HUES6 (cell line): ENCODE measurements around the gene MTCL1.

Experiments used
- H3K27ac ChIP-seq: 2 replicates; pipeline ENCODE4 v1.7.0; 2013; ENCODE audit warnings: low read depth, mild to moderate bottlenecking, low read length, inconsistent platforms
- H3K27me3 ChIP-seq: 2 replicates; pipeline ENCODE4 v1.6.1; 2013; ENCODE audit warnings: low read length; ENCODE audit not compliant: control insufficient read depth, insufficient read depth
- H3K36me3 ChIP-seq: 2 replicates; pipeline ENCODE4 v1.6.1; 2013; ENCODE audit warnings: low read length; ENCODE audit not compliant: control insufficient read depth, insufficient read depth
- H3K4me1 ChIP-seq: 2 replicates; pipeline ENCODE4 v1.6.1; 2013; ENCODE audit warnings: low read length; ENCODE audit not compliant: control insufficient read depth, insufficient read depth
- H3K4me3 ChIP-seq: 2 replicates; pipeline ENCODE4 v1.5.1; 2013; ENCODE audit warnings: low read depth, low read length
- H3K9ac ChIP-seq: one replicate; pipeline ENCODE4 v1.6.1; 2013; ENCODE audit warnings: mild to moderate bottlenecking, low read length
- H3K9me3 ChIP-seq: 2 replicates; pipeline ENCODE4 v1.6.1; 2013; ENCODE audit warnings: low read depth, low read length; ENCODE audit not compliant: control insufficient read depth, insufficient read depth

MTCL1 gene

GRCh38 chr18:8826514-8826913 lies 121.2 kb downstream of the MTCL1 start:
- Histone ChIP-seq H3K27ac (no peak overlapping the region), H3K4me3 (no peak overlapping the region), H3K4me1 (peaks cover 14% of the 10 kb centered on the region), H3K27me3 (no peaks in the 10 kb centered on the region), H3K9me3 (peaks cover 3% of the 10 kb centered on the region; the same call in 1 of the 2 replicates), H3K36me3 (peaks cover 66% of the 10 kb centered on the region), H3K9ac (no peak overlapping the region)

GRCh38 chr18:8826971-8827370 lies 121.6 kb downstream of the MTCL1 start:
- Histone ChIP-seq H3K27ac (no peak overlapping the region), H3K9me3 (peaks cover 3% of the 10 kb centered on the region; the same call in 1 of the 2 replicates), H3K4me3 (no peak overlapping the region), H3K36me3 (peaks cover 64% of the 10 kb centered on the region), H3K4me1 (peaks cover 14% of the 10 kb centered on the region), H3K27me3 (no peaks in the 10 kb centered on the region), H3K9ac (no peak overlapping the region)

- Histone ChIP-seq H3K27me3 (no peaks in the 10 kb centered on the region), H3K9ac (no peak overlapping the region), H3K27ac (no peak overlapping the region), H3K9me3 (peaks cover 3% of the 10 kb centered on the region; the same call in 1 of the 2 replicates), H3K4me1 (peaks cover 14% of the 10 kb centered on the region), H3K4me3 (no peak overlapping the region), H3K36me3 (peaks cover 57% of the 10 kb centered on the region)
Observed at GRCh38 chr18:8828300-8828699, 122.9 kb downstream of the MTCL1 start.

- H3K4me3 ChIP-seq: no peak overlapping the region
- H3K36me3 ChIP-seq: peaks cover 52% of the 10 kb centered on the region
- no peak overlapping the region for H3K27ac ChIP-seq
- no peak overlapping the region for H3K9ac ChIP-seq
- no peaks in the 10 kb centered on the region for H3K27me3 ChIP-seq
- peaks cover 14% of the 10 kb centered on the region for H3K4me1 ChIP-seq
- peaks cover 3% of the 10 kb centered on the region; the same call in 1 of the 2 replicates for H3K9me3 ChIP-seq
Observed at GRCh38 chr18:8828798-8829197, 123.4 kb downstream of the MTCL1 start.

- Histone ChIP-seq H3K36me3 (peaks cover 36% of the 10 kb centered on the region), H3K27me3 (no peaks in the 10 kb centered on the region), H3K4me1 (peaks cover 14% of the 10 kb centered on the region), H3K4me3 (no peak overlapping the region), H3K27ac (no peak overlapping the region), H3K9ac (no peak overlapping the region), H3K9me3 (peaks cover 3% of the 10 kb centered on the region; the same call in 1 of the 2 replicates)
Observed at GRCh38 chr18:8830067-8831060, 125.0 kb downstream of the MTCL1 start.

- no peak overlapping the region for H3K4me3 ChIP-seq
- peaks cover 3% of the 10 kb centered on the region; the same call in 1 of the 2 replicates for H3K9me3 ChIP-seq
- H3K27ac ChIP-seq: no peak overlapping the region
- peaks cover 29% of the 10 kb centered on the region; the same call in 1 of the 2 replicates for H3K36me3 ChIP-seq
- no peak overlapping the region for H3K9ac ChIP-seq
- no peaks in the 10 kb centered on the region for H3K27me3 ChIP-seq
- H3K4me1 ChIP-seq: peaks cover 14% of the 10 kb centered on the region
Observed at GRCh38 chr18:8831112-8831511, 125.8 kb downstream of the MTCL1 start.

GRCh38 chr18:8831531-8831930 lies 126.2 kb downstream of the MTCL1 start:
- Histone ChIP-seq H3K4me3 (no peak overlapping the region), H3K4me1 (peaks cover 14% of the 10 kb centered on the region), H3K27ac (no peak overlapping the region), H3K36me3 (peaks cover 26% of the 10 kb centered on the region; the same call in 1 of the 2 replicates), H3K27me3 (no peaks in the 10 kb centered on the region), H3K9me3 (peaks cover 3% of the 10 kb centered on the region; the same call in 1 of the 2 replicates), H3K9ac (no peak overlapping the region)

- H3K9ac ChIP-seq: no peak overlapping the region
- H3K4me3 ChIP-seq: no peak overlapping the region
- H3K27ac ChIP-seq: no peak overlapping the region
- peaks cover 12% of the 10 kb centered on the region for H3K9me3 ChIP-seq
- H3K4me1 ChIP-seq: peaks cover 9% of the 10 kb centered on the region; the same call in 1 of the 2 replicates
- peaks cover 18% of the 10 kb centered on the region; the same call in 1 of the 2 replicates for H3K36me3 ChIP-seq
- H3K27me3 ChIP-seq: no peaks in the 10 kb centered on the region
Observed at GRCh38 chr18:8833480-8833879, 128.1 kb downstream of the MTCL1 start.

- peaks cover 7% of the 10 kb centered on the region; the same call in 1 of the 2 replicates for H3K4me1 ChIP-seq
- peaks cover 12% of the 10 kb centered on the region for H3K9me3 ChIP-seq
- H3K4me3 ChIP-seq: no peak overlapping the region
- H3K9ac ChIP-seq: no peak overlapping the region
- peaks cover 13% of the 10 kb centered on the region; the same call in 1 of the 2 replicates for H3K36me3 ChIP-seq
- H3K27ac ChIP-seq: no peak overlapping the region
- H3K27me3 ChIP-seq: no peaks in the 10 kb centered on the region
Observed at GRCh38 chr18:8834881-8835280, 129.5 kb downstream of the MTCL1 start.

GRCh38 chr18:8835521-8835953 lies 130.2 kb downstream of the MTCL1 start:
- Histone ChIP-seq H3K9ac (no peak overlapping the region), H3K27me3 (no peaks in the 10 kb centered on the region)

GRCh38 chr18:8839281-8839680 lies 133.9 kb downstream of the MTCL1 start:
- H3K9ac ChIP-seq: no peak overlapping the region
- 0 out of 2 replicates have a peak, but pooled peaks cover 2% of the 10 kb centered on the region for H3K4me1 ChIP-seq
- no peaks in the 10 kb centered on the region for H3K27me3 ChIP-seq
- H3K27ac ChIP-seq: no peak overlapping the region
- no peak overlapping the region for H3K4me3 ChIP-seq
- no peaks in the 10 kb centered on the region for H3K36me3 ChIP-seq
- H3K9me3 ChIP-seq: peaks cover 9% of the 10 kb centered on the region; the same call in 1 of the 2 replicates

More at GRCh38 chr18:8835521-8835953, 130.2 kb downstream of the MTCL1 start:
- Histone ChIP-seq H3K36me3 (peaks cover 7% of the 10 kb centered on the region; the same call in 1 of the 2 replicates), H3K4me1 (0 out of 2 replicates have a peak, but pooled peaks cover under 1% of the 10 kb centered on the region), H3K4me3 (no peak overlapping the region), H3K9me3 (peaks cover 9% of the 10 kb centered on the region), H3K27ac (no peak overlapping the region)
